ENCODE measurements around the gene APPL2.

APPL2 gene

GRCh38 chr12:105235732-105236476, at the start of gene APPL2:
Gene APPL2 (minus strand): TSS chr12:105236174. CDS start chr12:105236012, 162 bp downstream.
- H3K27ac ChIP-seq (ENCODE audit: low read length) = no peak within 1 kb of the TSS
- peak within 1 kb of the TSS; percentile 82 for H3K4me3 ChIP-seq (ENCODE audit: low read length)
- peaks cover 25% of the 10 kb centered on the region for H3K27me3 ChIP-seq (ENCODE audit: insufficient read depth, low read length)
- H3K9me3 ChIP-seq (ENCODE audit: insufficient read depth, low read depth, low read length) = no peaks in the 10 kb centered on the region
- H3K36me3 ChIP-seq (ENCODE audit: insufficient read depth, low read depth, low read length) = 0 out of 2 replicates have a peak, but pooled peaks cover 2% of the 10 kb centered on the region
- peak within 1 kb of the TSS; percentile 81; the same call in 1 of the 2 replicates for H3K9ac ChIP-seq (ENCODE audit: low read depth, low read length)
- H3K4me1 ChIP-seq (ENCODE audit: insufficient read depth, low read length) = peaks cover 14% of the 10 kb centered on the region; the same call in 1 of the 2 replicates

GRCh38 chr12:105285378-105285777, 49.4 kb upstream of the APPL2 start:
- Histone ChIP-seq H3K4me3 (ENCODE audit: low read length) (no peak overlapping the region), H3K9ac (ENCODE audit: low read depth, low read length) (no peak overlapping the region), H3K9me3 (ENCODE audit: insufficient read depth, low read depth, low read length) (no peaks in the 10 kb centered on the region), H3K27me3 (ENCODE audit: insufficient read depth, low read length) (no peaks in the 10 kb centered on the region), H3K27ac (ENCODE audit: low read length) (no peak overlapping the region), H3K4me1 (ENCODE audit: insufficient read depth, low read length) (no peaks in the 10 kb centered on the region), H3K36me3 (ENCODE audit: insufficient read depth, low read depth, low read length) (no peaks in the 10 kb centered on the region)

- H3K4me1 ChIP-seq (ENCODE audit: insufficient read depth, low read length) = no peaks in the 10 kb centered on the region
- H3K9me3 ChIP-seq (ENCODE audit: insufficient read depth, low read depth, low read length) = no peaks in the 10 kb centered on the region
- H3K27ac ChIP-seq (ENCODE audit: low read length) = no peak overlapping the region
- H3K36me3 ChIP-seq (ENCODE audit: insufficient read depth, low read depth, low read length) = no peaks in the 10 kb centered on the region
- H3K27me3 ChIP-seq (ENCODE audit: insufficient read depth, low read length) = no peaks in the 10 kb centered on the region
- H3K9ac ChIP-seq (ENCODE audit: low read depth, low read length) = no peak overlapping the region
- H3K4me3 ChIP-seq (ENCODE audit: low read length) = no peak overlapping the region
Observed at GRCh38 chr12:105281694-105282049, 45.7 kb upstream of the APPL2 start.

- H3K27ac ChIP-seq (ENCODE audit: low read length) = no peak overlapping the region
- no peak overlapping the region for H3K4me3 ChIP-seq (ENCODE audit: low read length)
Observed at GRCh38 chr12:105280966-105281693, 45.2 kb upstream of the APPL2 start.

GRCh38 chr12:105279460-105280056, 43.6 kb upstream of the APPL2 start:
- no peaks in the 10 kb centered on the region for H3K27me3 ChIP-seq (ENCODE audit: insufficient read depth, low read length)
- H3K9me3 ChIP-seq (ENCODE audit: insufficient read depth, low read depth, low read length) = no peaks in the 10 kb centered on the region
- no peak overlapping the region for H3K4me3 ChIP-seq (ENCODE audit: low read length)
- H3K4me1 ChIP-seq (ENCODE audit: insufficient read depth, low read length) = peaks cover 5% of the 10 kb centered on the region; the same call in 1 of the 2 replicates
- no peak overlapping the region for H3K9ac ChIP-seq (ENCODE audit: low read depth, low read length)
- no peak overlapping the region for H3K27ac ChIP-seq (ENCODE audit: low read length)
- no peaks in the 10 kb centered on the region for H3K36me3 ChIP-seq (ENCODE audit: insufficient read depth, low read depth, low read length)

More at GRCh38 chr12:105280966-105281693, 45.2 kb upstream of the APPL2 start:
- Histone ChIP-seq H3K4me1 (ENCODE audit: insufficient read depth, low read length) (peaks cover 1% of the 10 kb centered on the region; the same call in 1 of the 2 replicates), H3K9ac (ENCODE audit: low read depth, low read length) (no peak overlapping the region), H3K9me3 (ENCODE audit: insufficient read depth, low read depth, low read length) (no peaks in the 10 kb centered on the region), H3K27me3 (ENCODE audit: insufficient read depth, low read length) (no peaks in the 10 kb centered on the region), H3K36me3 (ENCODE audit: insufficient read depth, low read depth, low read length) (no peaks in the 10 kb centered on the region)

- Histone ChIP-seq H3K36me3 (ENCODE audit: insufficient read depth, low read depth, low read length) (no peaks in the 10 kb centered on the region), H3K4me3 (ENCODE audit: low read length) (no peak overlapping the region), H3K9me3 (ENCODE audit: insufficient read depth, low read depth, low read length) (no peaks in the 10 kb centered on the region), H3K9ac (ENCODE audit: low read depth, low read length) (no peak overlapping the region), H3K27ac (ENCODE audit: low read length) (no peak overlapping the region), H3K27me3 (ENCODE audit: insufficient read depth, low read length) (no peaks in the 10 kb centered on the region), H3K4me1 (ENCODE audit: insufficient read depth, low read length) (peaks cover 5% of the 10 kb centered on the region; the same call in 1 of the 2 replicates)
Observed at GRCh38 chr12:105278043-105278697, 42.2 kb upstream of the APPL2 start.

GRCh38 chr12:105275997-105276733, 40.2 kb upstream of the APPL2 start:
- Histone ChIP-seq H3K27me3 (ENCODE audit: insufficient read depth, low read length) (no peaks in the 10 kb centered on the region), H3K9ac (ENCODE audit: low read depth, low read length) (no peak overlapping the region), H3K9me3 (ENCODE audit: insufficient read depth, low read depth, low read length) (no peaks in the 10 kb centered on the region), H3K4me1 (ENCODE audit: insufficient read depth, low read length) (peaks cover 5% of the 10 kb centered on the region; the same call in 1 of the 2 replicates), H3K4me3 (ENCODE audit: low read length) (no peak overlapping the region), H3K27ac (ENCODE audit: low read length) (no peak overlapping the region), H3K36me3 (ENCODE audit: insufficient read depth, low read depth, low read length) (no peaks in the 10 kb centered on the region)

- H3K9me3 ChIP-seq (ENCODE audit: insufficient read depth, low read depth, low read length) = no peaks in the 10 kb centered on the region
- no peak overlapping the region for H3K27ac ChIP-seq (ENCODE audit: low read length)
- peaks cover 5% of the 10 kb centered on the region; the same call in 1 of the 2 replicates for H3K4me1 ChIP-seq (ENCODE audit: insufficient read depth, low read length)
- no peaks in the 10 kb centered on the region for H3K27me3 ChIP-seq (ENCODE audit: insufficient read depth, low read length)
- no peak overlapping the region for H3K9ac ChIP-seq (ENCODE audit: low read depth, low read length)
- no peak overlapping the region for H3K4me3 ChIP-seq (ENCODE audit: low read length)
- H3K36me3 ChIP-seq (ENCODE audit: insufficient read depth, low read depth, low read length) = no peaks in the 10 kb centered on the region
Observed at GRCh38 chr12:105274571-105274970, 38.6 kb upstream of the APPL2 start.

- H3K4me1 ChIP-seq (ENCODE audit: insufficient read depth, low read length) = peaks cover 5% of the 10 kb centered on the region; the same call in 1 of the 2 replicates
- no peak overlapping the region for H3K9ac ChIP-seq (ENCODE audit: low read depth, low read length)
- no peak overlapping the region for H3K27ac ChIP-seq (ENCODE audit: low read length)
- H3K36me3 ChIP-seq (ENCODE audit: insufficient read depth, low read depth, low read length) = no peaks in the 10 kb centered on the region
- no peaks in the 10 kb centered on the region for H3K9me3 ChIP-seq (ENCODE audit: insufficient read depth, low read depth, low read length)
- no peak overlapping the region for H3K4me3 ChIP-seq (ENCODE audit: low read length)
- H3K27me3 ChIP-seq (ENCODE audit: insufficient read depth, low read length) = no peaks in the 10 kb centered on the region
Observed at GRCh38 chr12:105273601-105274000, 37.6 kb upstream of the APPL2 start.

- no peak overlapping the region for H3K27ac ChIP-seq (ENCODE audit: low read length)
- no peaks in the 10 kb centered on the region for H3K27me3 ChIP-seq (ENCODE audit: insufficient read depth, low read length)
- no peak overlapping the region for H3K4me3 ChIP-seq (ENCODE audit: low read length)
- no peak overlapping the region for H3K9ac ChIP-seq (ENCODE audit: low read depth, low read length)
- no peaks in the 10 kb centered on the region for H3K36me3 ChIP-seq (ENCODE audit: insufficient read depth, low read depth, low read length)
- peaks cover 5% of the 10 kb centered on the region; the same call in 1 of the 2 replicates for H3K4me1 ChIP-seq (ENCODE audit: insufficient read depth, low read length)
- H3K9me3 ChIP-seq (ENCODE audit: insufficient read depth, low read depth, low read length) = no peaks in the 10 kb centered on the region
Observed at GRCh38 chr12:105272814-105273416, 36.9 kb upstream of the APPL2 start.
